DMS 273 treated with DMSO at 0.1 percent for 48 hours (cell line): ENCODE results near the gene COX17.
"Not testable (repeated sequence)": the region's sequence is repeated elsewhere in the genome, so short reads cannot be mapped to it uniquely, and the experiment has no call there.

ENCODE experiments used
- DNase-seq: peaks from one replicate; lab custom pipeline; 2025; lab: John Stamatoyannopoulos, UW

The COX17 gene, protein sequence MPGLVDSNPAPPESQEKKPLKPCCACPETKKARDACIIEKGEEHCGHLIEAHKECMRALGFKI

DNA sequence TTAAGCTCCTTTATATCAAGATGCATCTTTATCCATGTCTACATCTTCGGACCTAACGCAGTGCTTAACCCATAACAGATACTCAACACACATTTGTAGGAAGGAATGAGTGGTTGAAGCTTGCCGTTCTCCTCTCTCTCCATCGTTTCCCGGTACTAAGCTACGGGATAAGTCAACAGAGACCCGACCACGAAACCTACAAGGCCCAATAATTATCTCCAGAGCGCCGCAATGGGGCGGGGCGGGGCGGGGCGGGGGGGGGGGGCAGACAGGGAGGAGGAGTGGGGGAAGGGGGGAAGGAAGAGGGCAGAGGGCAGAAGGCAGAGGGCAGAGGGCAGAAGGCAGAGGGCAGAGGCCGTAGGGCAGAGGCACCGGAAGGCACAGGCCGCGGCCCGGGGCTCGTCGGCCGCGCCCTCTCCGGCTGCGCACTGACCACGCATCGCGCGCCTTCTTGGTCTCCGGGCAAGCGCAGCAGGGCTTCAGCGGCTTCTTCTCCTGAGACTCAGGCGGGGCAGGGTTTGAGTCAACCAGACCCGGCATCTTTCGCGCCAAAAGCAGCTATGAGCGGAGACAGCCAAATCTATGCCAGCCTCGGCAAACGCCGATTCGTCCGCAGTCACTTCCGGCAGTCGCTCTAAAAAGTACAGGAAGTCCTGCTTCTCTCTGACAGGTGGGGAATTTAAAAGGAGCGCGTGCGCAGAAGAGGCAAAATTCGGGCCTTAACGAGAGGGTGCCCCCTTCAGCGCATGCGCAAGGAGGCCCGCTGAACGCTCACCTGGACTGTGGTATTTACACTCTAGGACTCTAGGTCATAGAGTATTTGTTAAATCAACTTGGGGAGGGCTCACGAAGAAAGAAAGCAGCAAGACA, at the start of gene COX17:
COX17 (minus strand) TSS at position 636 of the 870 bp plus-strand sequence; CDS start at position 540, 96 bp downstream.
- DNase-seq, result peak; percentile 97

DNA sequence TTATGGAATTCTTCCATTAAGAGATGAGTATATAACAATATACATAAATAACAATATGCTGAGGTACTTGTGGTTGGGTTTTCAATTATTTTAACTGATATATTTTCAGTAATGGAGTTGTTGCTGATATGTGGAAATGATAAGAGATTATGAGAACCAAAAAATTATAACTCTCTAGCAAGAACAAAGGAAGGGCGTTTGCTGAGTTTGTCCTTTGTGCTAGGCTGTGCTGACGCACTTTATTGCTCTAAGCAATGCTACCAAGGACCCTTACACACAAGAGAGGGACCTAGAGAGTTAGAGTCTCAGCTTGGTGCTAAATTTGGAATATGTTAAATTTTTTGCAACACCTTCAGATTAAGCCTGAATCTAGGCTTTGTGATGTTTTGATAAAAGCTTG, 49.7 kb upstream of the COX17 start:
- DNase-seq, result no peak

DNA sequence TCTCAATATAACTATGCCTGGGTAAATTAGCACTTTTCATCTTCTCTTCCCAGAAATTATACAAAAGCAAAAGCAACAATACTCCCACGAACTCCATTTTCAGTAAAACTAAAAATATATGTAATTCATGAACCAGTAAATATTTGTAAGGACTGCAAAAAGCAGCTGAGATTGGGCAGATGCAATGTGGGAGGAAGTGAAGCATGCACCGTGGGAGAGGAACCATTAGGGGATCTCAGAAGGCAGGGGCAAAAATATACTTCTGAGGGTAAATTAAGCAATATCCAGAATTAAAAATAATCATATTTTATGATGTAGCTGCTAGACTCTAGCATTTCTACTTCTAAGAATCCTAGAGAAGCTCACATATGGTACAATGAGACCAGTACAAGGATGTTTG, 45.8 kb upstream of the COX17 start:
- no peak for DNase-seq

DNA sequence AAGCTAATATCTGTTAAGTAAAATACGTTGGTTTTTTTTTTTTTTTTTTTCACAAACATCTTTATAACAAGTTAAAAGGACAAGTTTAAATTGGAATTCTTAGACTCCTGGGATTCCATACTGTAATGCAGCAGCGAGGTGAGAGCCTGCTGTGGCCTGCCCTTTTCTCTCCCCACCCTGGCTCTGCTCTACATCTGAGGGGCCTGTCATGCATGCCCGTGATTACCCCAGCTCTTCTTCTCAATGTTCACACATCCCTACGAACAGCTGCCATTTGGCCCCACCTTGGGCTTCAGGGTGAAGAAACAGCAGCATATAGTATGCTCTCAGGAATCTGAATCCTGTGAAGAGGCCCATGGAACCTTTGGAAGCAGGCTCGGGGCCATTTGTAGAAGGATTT, 40.3 kb upstream of the COX17 start:
- no peak for DNase-seq

DNA sequence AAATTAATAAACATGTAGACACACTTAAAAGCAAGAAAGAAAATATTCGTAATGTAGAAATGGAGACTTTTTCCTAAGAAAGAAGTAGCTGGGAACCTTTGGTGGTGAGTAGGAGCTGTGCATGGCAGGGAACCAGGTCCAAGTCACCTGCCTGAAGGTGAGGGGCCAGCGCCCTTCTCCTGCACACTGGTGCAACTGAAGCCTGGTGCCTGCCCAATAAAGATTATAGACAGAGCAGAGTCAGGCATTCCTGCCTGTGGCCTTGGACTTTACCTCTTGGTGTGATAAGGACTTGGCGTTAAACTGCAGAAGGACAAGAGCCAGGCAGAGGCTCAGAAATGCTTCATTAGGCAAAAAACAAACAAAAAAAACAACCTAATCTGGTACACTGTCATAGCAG, 39.8 kb upstream of the COX17 start:
- no peak for DNase-seq

DNA sequence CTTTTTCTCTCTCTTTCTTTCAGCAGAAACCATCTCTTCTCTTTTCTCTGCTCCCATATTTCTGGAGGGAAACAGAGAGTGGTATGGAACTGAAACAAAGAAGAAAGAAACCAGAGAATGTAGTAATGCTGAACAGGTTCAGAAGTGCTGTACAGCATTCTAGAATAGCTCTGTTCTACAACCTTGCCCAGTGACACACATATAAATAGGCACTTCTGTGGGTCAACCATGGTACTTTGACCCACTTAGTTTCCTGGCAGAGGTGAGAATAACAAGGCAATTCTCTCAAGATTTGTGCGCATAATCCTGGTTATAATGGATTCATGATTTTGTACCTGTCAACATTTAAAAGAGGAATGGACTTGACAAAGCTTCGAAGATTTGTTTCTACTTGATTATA, 37.9 kb upstream of the COX17 start:
- no peak for DNase-seq

DNA sequence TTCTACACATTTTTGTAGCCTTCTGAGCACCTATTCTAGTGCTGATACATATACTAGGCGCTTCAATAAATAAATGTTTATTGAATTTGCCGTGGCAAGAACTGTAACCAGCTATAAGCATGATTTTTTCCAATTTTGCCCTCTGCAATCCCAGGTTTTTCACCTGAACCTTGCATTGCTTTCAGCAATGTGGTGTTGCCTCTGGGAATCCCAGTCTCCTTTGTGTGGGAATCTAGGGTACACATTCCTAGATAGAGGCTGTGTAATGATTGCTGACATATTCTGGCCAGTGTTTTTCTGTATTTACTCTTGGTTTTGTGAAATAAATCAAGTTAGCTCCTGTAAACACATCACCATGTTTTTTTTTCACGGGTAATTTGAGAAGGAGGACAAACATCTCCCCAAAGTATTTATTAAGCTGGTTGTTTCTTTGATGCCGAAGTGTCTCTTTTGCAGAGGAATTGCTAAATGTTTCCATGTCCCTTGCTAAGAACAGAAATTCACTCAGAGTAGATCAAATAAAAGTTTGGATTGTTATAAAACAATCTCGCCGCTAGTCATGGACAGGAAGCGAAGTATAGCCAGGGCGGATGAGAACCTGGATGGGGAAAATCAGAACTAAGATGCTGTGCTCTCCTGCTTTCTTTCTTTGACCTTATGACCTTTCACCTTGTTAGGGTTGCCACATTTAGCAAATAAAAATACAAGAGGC, 26.8 kb upstream of the COX17 start:
- DNase-seq, result no peak

DNA sequence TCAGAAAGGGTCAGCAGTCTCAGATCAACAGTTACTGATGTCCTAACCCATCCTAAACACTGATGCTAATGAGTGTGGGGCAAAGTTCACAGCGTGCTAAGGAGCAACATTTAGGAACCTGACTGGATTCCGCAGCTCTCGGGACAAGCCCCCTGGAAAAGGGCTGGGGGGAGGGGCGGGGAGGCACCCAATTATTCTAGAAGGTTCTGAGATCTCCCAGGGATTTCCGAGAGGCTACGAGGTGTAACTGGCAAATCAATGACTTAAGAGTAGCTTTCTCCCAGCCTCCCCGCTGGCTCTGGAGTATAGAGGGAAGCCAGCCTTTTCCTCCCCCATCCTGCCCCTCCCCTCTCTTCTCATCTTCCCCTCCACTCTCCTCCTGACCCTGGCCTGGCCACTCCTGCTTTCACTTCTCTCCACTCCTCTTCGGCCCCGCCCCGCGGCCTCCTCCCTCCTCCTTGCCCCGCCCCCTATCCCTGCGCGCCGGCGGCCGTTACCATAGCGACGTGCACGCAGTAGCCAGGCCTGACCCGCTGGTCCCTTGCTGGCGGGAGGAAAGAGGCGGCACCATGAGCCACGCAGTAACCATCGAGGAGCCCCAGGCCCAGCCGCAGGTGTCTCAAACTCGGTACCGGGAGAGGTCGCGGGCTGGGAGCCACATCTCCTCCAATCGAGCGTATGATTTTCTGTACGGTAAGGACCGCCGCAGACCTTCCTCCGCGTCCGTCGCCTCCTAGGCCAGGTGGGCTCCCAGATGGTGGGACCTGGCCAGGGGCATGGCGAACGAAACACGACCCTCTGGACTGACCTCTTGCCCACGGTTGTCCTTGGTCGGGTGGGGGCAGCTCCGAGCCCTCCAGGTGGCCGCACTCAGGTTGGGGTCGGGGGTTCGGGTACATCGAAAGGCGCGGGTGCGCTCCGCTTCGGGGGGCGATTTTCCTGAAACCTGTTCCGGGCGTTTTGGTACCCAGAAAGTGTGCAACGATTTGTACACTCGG, 25.6 kb upstream of the COX17 start, which contains the start of gene CFAP91:
CFAP91 (plus strand) TSS at position 493 of the 998 bp plus-strand sequence; CDS start at position 570, 77 bp downstream.
- DNase-seq, result peak; percentile 92

DNA sequence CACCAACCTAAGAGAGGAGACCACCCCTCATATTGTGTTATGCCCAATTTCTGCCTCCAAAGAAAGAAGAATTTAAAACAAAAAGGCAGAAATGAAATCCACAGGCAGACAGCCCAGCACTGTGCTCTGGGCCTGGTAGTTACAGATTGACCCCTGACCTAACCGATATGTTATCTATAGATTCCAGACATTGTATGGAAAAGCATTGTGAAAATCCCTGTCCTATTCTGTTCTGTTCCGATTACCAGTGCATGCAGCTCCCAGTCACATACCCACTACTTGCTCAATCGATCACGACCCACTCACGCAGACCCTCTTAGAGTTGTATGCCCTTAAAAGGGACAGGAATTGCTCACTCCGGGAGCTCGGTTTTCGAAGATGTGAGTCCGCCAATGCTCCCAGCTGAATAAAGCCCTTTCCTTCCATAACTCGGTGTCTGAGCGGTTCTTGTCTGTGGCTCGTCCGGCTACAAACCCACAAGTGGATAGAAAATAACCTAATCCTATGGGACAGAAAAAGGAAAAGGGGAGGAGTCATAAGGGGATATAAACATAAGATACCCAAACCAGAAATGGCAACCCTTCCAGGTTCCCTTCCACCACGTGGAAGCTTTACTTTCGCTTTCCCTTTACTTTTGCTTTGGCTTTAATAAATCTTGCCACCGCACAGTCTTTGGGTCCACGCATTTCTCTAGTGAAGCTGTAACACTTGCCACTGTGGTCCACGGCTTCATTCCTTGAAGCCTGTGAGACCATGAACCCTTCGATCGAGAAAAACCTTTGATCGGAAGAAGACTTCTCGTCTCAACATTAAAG, 23.9 kb upstream of the COX17 start:
- no peak for DNase-seq

DNA sequence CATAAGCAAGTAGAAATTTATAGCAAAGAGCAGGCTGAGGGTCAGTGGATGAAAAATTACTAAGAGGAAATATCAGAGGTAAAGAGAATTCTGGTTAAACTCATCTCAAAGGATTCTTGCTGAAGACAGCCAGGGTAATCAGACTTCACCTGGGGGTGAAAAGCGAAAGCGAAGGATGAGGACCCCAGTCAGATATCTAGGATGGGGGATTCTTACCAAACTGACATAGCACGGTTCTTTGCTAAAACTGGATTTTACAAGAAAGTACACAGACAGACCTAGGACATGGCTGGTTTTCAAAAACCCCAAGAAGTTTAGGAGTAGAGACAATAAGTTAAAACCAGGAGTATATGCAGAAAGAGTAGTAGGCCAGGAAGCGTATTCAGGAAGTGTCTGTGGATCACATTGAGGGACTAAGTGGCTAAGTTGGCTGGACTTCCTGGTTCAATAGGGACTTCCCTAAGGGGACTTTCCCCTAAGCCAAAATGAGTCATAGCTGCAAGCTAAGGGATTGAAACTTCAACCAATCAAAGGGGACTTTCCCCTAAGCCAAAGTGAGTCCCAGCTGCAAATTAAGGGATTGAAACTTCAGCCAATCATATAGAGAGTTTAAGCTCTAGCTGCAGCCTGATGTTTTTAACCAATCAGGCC, 23.2 kb upstream of the COX17 start:
- no peak for DNase-seq

DNA sequence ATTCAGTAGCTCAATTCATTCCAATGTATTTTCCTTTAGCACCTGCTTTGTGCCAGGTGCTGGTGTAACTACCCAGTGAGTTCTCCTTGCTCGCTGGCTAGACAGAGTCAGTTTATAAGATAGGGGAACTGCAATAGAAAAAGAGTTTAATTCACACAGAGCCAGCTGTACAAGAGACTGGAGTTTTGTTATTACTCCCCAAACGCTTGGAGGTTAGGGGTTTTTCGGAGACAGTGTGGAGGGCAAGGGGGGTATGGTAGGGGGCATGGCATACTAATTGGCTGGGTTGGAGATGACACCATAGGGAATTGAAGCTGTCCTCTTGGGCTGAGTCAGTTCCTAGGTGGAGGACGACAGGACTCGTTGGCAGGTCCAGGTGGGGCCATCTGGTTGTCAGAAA, 20.2 kb upstream of the COX17 start:
- no peak for DNase-seq

DNA sequence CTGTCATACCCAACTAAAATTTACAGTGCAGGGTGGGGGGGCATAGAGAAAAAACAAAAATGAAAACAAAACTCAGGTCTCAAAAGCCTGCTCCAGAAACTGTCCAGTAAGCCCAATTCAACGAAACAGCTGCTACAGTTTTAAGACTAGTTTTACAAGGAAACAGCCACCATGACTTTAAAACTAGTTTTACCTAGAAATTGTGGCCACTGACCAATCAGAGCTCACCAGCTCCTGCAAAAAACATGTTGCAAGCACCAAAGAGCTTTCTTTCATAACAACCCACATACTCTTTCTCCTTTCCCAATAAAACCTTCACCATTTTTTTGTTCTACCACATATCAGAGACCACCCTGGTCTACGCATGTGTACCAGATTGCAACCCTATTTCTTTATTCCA, 18.3 kb upstream of the COX17 start:
- DNase-seq, result no peak

DNA sequence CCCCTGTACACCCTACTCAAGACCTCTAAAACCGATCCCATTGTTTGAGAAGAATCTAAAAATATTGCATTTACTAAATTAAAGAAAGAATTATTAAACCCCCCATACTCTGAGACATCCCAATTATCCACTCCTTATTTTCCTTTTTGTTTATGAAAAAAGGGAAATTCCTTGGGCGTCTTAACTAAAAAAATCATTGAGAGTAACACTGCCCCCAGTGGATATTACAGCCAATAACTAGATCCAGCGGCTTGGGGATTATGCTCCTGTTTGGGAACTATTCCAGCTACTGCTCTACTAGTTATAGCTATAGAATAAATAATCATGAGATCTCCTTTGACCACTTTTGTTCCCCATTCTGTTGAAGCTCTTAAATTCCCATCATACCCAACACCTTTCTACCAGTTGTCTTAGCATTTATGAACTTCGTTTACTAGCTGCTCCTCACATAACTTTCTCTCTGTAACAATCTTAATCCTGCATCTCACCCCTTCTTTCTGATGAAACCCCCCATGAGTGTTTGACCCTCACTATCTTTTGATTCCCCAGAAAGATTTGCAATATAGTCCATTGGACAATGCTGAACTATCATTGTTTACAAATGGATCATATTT, 12.9 kb upstream of the COX17 start:
- DNase-seq, result no peak

DNA sequence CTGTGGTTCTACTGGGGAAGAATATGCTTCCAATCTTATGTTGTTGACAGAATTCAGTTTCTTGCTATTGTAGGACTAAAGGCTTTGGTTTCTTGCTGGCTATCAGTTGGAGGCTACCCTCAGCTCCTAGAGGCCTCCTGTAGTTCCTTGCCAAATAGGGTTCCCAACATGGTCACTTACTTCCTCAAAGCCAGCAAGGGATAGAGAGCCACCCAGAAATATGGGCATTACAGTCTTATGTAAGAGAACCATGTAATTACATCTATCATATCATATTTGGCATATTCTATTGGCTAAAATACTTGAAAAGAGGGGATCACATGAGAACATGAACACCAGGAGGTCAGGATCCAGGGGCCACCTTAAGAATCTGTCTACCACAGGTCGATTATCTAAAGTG, 6.2 kb upstream of the COX17 start:
- DNase-seq, result no peak

DNA sequence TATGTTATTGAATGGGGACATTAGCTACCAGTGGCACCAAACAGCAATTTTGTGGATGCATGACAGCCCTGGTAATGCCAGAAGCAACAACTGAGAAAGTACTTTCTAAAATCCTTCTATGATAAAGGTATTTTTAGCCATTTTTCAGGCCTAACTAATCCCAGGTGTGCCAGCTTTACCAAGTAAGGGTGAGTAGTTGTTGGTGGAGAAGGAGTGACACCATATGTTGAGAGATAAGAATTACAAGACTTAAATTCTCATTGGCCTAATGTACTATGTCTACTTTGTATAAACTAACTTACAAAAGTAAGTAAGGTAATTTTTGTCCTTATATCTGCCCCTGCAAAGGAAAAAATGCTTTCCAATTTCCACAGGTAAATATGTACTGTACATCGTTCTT, 4.1 kb upstream of the COX17 start:
- DNase-seq, result peak; percentile 24

DNA sequence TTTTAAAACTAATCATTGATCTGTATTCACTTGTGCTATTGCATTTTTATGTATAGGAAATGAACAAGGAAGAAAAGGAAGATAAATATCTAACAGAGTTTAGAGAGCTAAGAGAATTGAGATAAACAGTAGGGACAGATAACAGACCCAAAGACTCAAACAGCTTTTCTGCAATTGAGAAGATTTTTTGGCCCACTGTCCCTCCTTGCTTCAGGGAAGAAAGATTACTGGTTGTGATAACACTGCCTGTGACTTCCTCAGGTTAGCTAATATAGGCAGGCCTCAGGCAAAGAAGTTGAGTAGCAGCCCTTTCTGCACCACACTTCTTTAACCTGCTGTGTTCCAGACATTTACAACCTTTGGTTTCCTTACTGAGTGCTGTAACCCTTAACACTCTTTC, 2.7 kb upstream of the COX17 start:
- DNase-seq, result no peak

DNA sequence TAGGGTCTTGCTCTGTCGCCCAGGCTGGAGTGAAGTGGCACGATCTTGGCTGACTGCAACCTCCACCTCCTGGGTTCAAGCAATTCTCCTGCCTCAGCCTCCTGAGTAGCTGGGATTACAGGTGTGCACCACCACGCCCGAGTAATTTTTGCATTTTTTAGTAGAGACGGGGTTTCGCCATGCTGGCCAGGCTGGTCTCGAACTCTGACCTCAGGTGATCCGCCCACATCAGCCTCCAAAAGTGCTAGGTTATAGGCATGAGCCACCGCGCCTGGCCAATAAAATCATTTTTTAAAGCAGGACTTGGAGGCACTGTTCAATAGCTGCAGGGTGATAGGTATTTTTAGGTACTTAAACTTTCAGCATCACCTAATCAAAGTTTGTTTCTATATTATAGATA, 1.0 kb upstream of the COX17 start:
- DNase-seq, result not testable (repeated sequence)

DNA sequence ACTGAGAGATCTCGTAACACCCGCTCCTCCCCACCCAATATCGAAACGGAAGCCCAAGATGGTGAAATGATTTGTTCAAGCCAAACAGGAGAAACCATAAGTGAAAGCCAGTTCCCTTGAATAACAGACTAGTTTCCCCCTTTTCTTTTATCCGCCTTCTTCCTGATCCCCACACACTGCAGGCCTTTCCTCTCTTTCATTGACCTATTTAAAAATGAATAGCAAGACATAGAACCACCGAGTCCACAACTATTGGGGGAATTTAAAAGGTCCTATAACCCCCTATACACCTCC, 382 bp upstream of the COX17 start:
- no peak for DNase-seq

DNA sequence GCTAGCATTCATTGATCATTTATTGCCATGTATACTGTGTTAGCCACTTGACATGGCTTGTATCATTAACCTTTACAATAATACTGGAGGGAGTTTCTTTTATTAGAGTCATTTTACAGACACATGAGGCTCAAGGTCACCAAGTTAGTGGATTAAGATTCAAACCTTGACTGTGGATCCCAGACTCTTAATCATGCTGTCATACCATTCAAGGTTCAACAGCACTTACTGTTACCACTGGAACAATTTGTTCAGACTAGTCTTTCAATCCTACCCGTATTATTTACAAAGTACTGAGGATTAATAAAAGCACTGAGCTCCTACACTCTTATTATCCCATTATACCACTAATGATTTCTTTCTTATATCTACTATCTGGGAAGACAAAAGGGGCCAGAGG, 1.2 kb downstream of the COX17 start:
- no peak for DNase-seq

DNA sequence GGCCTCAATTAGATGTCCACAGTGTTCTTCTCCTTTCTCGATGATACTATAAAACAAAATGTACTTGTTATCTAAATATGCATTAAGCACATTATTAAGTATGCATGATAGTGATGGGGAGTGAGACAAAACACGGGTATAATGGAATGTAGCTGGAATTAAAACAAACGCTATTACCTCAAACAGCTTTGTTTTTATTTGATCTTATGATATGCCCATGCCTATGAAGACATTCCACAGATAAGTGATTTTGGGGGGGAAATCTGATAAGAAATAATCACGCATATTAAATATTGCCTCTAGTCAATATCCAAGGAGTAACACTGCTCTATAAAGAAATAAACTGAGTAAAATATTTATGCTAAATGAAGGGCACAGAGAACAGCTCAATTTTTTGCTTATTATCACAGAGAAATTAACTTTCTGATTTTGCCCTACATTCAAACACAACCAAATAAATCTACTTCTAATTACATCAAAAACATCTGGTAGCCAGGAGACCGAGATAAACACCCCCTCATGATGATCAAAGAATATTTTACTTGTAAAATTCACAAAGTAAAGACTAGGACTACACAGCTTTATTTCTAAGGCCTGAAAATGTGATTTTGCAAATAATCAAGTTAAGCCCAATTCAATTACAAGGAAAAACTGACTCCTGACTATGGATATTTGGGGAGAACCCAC, 1.9 kb downstream of the COX17 start:
- DNase-seq, result no peak
